ENCODE data around the gene RREB1.

DNA sequence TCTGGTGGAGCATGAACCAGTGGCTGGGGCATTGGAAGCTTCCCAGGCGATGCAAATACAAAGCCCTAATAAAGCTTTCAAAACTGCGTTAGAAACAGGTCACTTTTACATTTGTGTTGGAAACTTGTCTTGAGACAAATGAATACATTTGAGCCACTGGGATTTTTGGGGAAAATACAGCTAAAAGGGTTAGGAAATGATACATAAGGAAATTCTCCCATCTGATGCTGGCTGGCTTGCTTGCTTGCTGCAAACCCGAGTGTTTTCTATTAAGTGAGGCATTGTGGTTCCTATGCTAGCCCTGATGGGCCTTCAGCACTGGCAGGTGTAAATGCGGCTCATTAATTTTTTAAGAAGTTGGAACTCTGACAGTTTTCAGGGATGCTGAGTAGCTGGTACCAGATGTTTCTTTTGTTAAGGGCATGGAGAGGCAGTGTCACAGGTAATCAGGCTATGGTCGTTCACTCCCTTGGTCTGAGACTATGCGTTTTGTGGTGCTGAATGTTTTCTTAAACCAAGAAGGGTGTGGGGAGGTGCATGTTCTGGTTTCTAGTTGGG, 35.2 kb downstream of the RREB1 start:
- TF ChIP-seq, protein P1, sequence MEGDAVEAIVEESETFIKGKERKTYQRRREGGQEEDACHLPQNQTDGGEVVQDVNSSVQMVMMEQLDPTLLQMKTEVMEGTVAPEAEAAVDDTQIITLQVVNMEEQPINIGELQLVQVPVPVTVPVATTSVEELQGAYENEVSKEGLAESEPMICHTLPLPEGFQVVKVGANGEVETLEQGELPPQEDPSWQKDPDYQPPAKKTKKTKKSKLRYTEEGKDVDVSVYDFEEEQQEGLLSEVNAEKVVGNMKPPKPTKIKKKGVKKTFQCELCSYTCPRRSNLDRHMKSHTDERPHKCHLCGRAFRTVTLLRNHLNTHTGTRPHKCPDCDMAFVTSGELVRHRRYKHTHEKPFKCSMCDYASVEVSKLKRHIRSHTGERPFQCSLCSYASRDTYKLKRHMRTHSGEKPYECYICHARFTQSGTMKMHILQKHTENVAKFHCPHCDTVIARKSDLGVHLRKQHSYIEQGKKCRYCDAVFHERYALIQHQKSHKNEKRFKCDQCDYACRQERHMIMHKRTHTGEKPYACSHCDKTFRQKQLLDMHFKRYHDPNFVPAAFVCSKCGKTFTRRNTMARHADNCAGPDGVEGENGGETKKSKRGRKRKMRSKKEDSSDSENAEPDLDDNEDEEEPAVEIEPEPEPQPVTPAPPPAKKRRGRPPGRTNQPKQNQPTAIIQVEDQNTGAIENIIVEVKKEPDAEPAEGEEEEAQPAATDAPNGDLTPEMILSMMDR (IDR thresholded peaks at IDR 0.05; ENCODE audit: extremely low read depth in 1 of 2, insufficient read depth in 1 of 2, low read depth in 1 of 2, low read length in 2 of 2): no peak
- TF ChIP-seq MAX (IDR thresholded peaks at IDR 0.05; ENCODE audit: insufficient read depth, insufficient read length): no peak
- no peak for TF ChIP-seq POLR2A (IDR thresholded peaks at IDR 0.05; ENCODE audit: low read depth, low read length)

Data from endothelial cell of umbilical vein (primary cell).